GM21360 (cell line): Measurements from ENCODE around the gene NDUFS1.
A peak's percentile ranks its signal among the peaks of the same experiment; 100 is the strongest.
"Not testable (repeated sequence)": the region's sequence is repeated elsewhere in the genome, so short reads cannot be mapped to it uniquely, and the experiment has no call there.

ENCODE experiments used
- ATAC-seq: cut with Tn5 transposase; IDR thresholded peaks from one replicate; pipeline ENCODE4 v1.9.1; 2021; ENCODE audit warnings: mild to moderate bottlenecking, moderate library complexity; ENCODE audit not compliant: unreplicated experiment

The NDUFS1 gene

DNA sequence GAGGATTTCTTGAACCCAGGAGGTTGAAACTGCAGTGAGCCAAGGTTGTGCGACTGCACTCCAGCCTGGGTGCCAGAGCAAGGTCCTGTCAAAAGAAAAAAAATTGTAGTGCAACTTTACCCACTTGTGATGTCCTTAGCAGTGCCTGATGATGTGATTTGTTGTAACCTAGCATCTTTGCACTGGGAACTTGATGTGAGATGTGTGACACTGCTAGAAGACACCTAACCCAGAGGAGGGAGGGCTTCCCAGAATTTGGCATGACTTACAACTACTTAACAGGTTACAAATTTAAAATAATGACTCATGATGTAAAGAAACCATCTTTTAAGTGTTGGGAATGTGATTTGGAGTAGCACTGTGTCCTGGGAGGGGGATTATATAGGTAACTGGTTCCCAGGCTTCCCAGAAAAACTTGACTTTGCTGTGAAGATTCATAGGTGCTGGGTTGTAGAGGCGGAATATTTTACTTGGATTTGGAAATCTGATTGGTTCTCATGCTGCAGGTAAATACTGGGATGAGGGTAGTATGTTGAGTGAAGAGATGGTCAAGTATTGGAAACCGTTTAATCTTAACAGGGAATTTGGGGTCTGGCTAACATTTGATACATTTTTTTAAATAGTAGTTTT is 4.1 kb upstream of the NDUFS1 start:
- ATAC-seq: no peak

DNA sequence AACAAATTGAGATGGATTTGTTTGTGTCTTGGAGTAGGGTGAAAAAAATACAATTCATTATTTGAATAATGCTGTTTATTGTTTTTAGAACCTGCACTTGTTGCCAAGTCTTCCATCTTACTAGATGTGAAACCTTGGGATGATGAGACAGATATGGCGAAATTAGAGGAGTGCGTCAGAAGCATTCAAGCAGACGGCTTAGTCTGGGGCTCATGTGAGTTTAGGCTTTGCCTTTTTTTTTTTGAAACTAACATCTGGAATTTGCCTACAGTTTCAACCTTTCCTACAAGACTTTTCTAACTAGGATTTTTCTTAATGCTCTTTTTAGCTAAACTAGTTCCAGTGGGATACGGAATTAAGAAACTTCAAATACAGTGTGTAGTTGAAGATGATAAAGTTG is 3.2 kb upstream of the NDUFS1 start:
- not testable (repeated sequence) for ATAC-seq

DNA sequence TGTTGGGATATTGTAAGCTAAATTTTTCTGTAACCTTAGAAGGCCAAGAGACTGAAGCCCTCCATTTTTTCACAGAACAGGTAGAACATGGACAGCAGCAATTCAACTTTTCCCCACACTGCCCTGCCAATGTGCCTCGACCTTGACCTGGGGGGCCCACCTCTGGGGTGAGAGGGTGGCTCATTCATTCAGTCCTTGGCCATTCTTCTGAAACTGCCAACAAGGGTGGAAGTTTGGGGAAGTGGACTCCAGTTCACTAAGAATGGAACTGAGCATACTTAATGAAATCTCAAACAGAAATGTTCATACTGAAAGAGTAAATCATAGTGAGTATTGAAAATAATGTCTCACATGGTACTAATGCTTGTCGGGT is 1.5 kb upstream of the NDUFS1 start:
- ATAC-seq: no peak

DNA sequence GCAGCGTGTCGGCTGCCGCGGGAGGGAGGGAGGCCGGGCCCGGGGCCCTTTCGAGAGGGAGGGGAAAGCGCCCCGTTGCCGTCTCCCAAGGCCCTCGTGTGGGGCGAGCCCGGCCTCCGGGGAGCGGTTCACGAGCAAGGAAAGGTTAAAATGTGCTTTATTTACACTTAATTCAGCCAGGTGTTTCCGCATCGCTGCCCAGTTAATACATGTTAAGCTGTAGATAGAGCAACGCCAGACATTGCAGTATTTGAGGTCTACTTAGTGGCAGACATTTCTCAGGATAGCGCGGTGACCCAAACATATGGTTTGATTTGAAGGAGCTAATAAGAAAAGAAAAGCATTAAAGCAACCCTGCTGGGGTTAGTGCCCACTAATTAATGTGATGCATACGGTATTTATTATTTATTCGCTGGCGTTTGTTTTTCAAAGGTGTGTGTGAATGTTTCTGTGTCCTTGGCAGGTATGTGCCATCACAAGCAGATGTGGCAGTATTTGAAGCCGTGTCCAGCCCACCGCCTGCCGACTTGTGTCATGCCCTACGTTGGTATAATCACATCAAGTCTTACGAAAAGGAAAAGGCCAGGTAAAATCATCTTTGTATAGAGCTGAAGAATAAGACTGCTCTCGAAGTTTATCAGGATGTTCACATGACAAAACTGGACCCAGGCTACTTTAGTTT is 1.0 kb upstream of the NDUFS1 start:
- ATAC-seq: peak; percentile 46

DNA sequence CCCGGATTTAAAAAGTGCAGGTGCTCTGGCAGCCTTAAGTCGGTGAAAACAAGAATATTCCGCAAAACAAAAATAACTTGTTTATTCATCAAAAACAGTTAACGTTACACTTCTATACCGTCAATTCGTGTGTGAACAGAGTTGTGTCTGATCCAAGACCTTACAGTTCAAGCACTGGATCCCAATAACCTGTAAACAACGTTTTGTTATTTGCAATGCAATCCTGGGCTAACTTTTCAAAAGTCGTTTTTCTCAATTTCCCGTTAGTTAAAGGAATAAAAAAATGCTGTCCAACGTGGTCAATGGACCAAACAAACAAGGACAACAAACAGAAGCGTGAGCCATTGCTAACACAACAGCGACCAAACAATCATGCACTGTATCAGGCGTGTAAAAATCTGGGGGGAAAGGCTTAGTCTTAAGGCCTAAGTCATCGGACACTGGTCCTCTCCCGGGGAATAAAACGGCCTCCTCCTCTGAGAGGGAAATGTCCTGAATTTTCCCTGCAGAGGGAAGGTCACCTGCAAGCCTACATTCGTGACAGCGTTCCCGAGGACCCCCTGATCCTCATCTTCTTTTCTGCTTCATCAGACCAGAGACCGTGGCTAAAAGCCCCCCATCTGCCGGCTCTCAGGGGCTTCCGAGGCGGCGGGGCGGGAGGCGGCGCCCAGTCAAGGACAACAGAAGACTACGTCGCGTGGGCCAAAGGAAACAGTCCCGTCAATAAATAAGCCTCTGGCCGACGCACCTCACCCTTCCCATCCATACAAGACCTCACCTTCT is 490 bp downstream of the NDUFS1 start:
- peak; percentile 14 for ATAC-seq

DNA sequence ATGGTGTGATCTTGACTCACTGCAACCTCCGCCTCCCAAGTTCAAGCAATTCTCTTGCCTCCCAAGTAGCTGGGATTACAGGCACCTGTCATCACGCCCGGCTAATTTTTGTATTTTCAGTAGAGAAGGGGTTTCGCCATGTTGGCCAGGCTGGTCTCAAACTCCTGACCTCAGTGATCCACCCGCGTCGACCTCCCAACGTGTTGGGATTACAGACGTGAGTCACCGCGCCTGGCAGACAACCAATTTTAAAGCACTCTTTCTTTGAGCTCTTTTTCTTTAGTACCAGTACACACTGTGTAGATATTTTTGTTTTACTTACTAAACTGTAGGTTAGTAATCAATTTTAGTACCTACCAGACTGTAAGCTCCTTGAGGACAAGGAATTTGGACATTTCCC is 2.2 kb downstream of the NDUFS1 start:
- ATAC-seq: not testable (repeated sequence)

DNA sequence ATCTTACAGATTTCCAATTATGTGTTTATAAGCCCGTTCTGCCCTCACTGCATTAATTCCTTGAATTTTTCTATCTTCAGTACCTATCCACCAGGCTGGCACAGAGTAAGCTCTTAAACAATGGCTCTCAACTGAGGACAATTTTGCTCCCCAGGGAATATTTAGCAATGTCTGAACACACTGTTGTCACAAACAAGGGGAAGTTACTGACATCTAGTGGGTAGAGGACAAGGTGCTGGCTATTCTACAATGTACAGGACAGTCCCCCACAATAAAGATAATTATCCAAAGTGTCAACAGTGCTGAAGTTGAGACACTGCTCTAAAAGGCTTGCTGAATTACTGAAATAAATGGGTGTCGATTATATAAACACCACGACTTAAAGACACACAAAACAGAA is 5.0 kb downstream of the NDUFS1 start:
- no peak for ATAC-seq

DNA sequence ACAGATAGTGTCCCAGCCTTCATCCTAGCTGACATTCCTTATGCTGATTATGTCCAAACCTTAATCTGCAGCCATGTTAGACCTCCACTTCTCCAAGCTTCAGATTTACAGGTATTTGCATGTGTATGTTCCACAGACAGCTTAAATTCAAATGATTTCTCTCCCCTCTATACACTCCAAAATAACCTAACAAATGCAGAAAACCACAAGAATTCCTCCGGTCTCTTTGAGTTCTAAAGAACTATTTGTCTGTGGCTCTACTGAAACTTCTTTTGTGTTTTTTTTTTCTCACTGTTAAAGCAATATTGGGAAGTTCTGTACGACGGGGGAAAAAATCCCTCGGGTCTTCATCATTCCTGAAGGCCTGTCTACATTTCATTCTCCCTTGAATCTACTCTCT is 8.6 kb downstream of the NDUFS1 start:
- no peak for ATAC-seq

DNA sequence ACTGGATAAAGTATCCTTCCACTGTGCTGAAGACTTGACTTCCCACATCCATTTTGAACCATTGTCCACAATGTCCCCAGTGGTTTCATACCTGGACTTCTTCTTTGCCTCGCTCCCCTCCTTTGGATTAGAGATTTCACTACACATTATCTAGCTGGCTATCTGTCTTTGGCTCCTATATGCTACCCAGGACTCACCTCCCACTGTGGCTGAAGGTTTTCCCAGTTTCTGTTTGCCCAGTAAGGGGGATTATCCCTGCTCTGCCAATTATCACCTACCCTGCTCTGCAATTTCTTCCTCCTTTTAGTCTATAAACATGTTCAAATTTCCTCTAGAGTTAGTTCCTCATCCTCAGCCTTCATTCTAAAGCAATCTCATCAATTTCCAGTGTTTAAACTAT is 9.1 kb downstream of the NDUFS1 start:
- ATAC-seq: no peak

DNA sequence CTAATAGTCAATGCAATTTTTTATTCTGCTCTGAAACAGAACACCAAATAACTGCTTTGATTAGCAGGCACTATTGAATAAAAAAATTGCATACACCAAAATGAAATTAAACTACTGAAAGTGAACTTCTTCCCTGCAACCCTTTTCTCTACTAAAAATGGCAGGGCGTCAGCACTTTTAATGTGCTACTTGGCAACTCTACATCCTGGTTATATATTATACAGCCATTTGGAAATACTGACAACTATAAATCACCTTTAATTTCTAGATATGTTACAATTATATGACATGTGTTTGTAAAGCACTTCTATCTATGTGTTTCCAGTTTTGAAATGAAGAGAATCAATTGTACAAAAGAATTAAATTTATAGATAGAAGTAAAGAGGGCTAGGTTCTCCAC is 9.9 kb downstream of the NDUFS1 start:
- ATAC-seq: no peak

DNA sequence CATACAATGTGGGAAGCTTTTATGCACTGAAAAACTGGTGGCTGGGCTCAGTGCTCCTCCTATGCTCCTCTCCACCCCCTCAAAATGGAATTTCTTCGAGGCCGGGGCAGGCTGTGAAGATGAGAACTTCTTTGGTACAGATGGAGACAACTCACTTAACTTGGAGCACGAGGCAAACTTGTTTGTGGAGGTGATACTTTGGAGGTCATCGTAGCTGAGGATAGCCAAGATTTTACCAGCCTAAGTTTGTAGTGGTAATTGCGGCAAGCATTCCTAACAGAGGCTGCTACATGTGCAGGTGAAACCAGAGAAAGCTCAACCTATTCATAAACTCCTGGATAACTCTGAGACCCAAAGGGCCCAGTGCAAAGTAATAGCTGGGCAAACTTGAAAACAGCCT is 13.6 kb downstream of the NDUFS1 start:
- no peak for ATAC-seq

DNA sequence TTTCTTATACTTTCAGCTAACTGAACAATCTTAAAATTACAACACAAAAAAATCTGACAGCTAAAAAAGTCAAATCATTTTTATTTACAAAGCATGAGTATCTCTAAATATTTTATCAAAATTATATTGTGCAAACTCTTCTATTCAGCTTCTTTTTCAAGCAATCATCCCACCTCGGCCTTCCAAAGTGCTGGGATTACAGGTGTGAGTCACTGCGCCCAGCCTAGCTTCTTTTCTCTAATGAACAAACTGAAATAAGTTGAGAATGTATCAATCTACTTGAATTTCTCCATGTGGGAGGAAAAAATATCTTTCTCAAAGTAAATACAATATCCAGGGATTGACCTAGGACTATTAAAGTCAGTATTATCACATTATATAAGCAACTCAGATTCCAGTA is 14.9 kb downstream of the NDUFS1 start:
- no peak for ATAC-seq

DNA sequence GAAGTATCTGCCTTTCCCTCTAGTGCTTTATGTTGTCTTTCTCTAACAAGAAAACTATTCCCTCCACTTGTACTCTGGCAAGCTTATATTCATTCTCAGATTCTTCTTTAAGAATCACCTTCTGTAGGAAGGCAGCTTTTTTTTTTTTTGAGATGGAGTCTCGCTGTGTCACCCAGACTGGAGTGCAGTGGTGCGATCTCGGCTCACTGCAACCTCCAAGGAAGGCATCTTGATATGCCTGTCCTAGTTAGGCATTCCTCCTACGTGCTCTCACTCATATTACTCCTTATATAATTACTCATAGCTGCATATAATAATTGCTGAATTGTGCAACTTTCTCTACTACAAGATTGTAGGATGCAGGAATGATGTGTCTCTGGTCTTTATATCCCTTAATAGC is 15.8 kb downstream of the NDUFS1 start:
- ATAC-seq: no peak

DNA sequence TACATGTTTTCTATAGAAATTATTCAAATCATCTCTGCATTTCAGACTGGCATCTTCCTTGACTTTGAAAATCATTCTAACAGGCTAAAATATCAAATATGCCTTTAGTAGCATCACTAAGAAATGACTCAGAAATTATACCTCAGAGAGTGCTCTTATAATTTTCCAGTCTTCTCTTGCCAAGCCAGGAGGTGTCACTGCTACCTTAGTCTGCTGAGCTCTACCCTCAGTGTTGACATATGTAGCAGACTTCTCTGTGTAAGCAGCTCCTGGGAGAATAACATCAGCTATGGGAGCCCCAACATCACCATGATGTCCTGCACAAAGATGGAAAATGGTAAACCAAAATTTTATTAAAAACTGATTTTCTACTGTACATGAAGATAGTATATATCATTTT is 31.6 kb downstream of the NDUFS1 start:
- ATAC-seq: no peak

DNA sequence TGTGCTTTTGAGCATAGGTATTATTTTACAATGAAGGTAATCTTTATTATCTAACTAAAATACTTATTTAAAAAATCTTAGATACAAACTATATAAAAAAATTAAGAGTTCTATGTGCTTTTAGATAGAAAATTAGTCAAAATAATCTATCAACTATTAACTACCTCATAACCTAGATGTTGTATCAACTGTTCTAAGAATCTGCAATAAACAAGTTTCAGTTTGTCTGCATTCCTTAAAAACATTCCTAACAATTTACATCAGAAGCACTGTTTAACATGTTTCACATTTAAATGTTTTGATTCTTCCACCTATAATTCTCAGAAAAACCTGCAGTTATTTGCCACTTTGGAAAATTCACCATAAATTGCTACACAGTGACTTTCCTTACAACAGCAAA is 33.3 kb downstream of the NDUFS1 start:
- ATAC-seq: no peak

DNA sequence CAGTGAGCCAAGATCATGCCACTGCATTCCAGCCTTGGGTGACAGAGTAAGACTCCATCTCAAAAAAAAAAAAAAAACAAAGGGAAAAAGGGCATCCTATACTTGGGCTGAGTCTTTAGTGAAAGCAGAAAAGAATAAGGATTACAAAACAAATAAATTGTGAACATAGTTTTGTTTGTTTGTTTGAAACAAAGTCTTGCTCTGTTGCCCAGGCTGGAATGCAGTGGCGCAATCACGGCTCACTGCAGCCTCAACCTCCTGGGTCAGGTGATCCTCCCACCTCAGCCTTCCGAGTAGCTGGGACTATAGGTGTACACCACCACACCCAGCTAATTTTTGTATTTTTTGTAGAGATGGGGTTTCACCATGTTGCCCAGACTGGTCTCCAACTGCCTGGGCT is 36.7 kb downstream of the NDUFS1 start:
- not testable (repeated sequence) for ATAC-seq

DNA sequence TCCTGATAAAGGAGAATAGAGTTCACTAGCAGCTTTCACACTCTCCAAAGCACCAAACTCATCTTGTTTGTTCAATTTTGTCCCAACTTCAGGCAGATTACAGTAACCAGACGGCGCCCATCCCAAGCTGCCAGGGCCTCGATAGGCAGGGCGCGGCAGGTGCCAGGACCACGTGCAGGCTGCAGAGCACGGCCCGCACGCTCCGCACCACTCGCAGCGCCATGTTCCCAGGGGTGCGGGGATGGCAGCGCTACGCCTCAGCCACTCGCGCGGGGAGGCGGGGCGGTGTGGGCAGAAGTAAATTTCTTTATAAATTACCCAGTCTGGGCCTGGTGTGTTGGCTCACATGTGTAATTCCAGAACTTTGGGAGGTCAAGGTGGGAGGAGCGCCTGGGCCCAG is 43.0 kb downstream of the NDUFS1 start:
- no peak for ATAC-seq

DNA sequence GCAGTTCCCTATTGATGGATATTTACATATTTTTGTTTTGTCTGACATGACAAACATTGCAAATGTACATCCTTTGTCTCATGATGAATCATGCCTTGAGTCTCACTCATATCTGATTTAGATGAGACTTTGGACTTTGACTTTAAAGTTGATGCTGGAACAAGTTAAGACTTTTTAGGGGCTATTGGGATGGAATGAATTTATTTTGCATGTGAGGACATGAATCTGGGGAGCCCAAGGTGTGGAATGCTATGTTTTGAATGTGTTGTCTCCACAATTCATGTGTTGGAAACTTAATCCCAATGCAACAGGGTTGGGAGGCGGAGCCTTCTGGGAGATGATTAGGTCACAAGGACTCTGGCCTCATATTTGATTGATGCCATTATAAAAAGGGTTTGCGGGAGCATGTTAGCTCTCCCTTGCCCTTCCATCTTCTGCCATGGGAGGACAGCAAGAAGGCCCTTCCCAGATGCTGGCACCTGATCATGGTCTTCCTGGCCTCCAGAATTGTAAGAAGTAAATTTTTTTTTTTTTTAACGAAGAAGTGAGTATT is 44.1 kb downstream of the NDUFS1 start:
- ATAC-seq: no peak

DNA sequence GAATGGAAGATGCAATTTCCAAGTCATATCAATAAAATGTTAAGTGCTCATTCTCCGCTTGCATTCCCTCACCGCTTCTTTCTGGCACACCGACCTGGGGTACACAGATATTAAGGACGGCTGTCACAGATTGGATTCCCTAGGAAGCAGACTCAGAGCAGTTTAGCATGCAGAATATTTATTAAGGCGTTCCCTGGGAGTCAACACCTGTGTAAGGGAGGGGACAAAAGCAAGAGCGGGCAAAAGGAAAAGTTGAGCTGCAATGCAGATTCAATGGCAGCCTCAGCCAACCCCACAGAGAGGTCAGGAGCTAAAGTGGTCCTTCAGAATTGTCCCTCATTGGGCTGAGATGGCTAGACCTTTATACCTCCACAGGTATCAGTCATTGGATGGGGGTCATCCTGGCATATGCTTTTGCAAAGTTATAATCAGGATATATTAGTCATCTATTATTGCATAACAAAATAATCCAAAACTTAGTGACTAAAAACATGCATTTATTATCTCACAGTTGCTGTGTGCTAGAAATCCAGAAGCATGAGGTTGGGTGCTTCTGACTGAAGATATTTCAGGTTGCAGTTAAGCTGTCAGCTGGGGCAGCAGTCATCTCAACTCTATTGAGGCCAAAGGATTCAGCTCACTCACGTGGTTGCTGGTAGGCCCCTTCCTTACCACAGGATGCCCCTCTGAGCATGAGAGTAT is 46.2 kb downstream of the NDUFS1 start:
- ATAC-seq: no peak

DNA sequence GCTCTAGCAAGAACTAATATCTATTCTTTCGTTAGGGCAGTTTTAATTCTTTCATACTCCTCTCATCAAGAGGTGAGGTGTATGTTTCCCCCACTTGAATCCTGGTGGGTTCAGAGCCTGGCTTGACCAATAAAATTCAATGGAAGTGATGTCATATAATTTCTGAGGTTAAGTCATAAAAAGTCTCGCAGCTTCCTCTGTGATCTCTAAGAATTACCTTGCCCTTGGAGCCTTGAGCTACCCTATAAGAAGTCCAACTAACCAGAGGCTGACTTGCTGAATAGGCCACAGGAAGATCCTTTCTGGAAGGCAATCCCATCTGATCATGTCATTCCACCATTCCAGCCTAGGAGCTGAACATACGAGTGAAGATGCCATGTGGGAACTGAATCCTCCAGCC is 47.1 kb downstream of the NDUFS1 start:
- ATAC-seq: no peak

DNA sequence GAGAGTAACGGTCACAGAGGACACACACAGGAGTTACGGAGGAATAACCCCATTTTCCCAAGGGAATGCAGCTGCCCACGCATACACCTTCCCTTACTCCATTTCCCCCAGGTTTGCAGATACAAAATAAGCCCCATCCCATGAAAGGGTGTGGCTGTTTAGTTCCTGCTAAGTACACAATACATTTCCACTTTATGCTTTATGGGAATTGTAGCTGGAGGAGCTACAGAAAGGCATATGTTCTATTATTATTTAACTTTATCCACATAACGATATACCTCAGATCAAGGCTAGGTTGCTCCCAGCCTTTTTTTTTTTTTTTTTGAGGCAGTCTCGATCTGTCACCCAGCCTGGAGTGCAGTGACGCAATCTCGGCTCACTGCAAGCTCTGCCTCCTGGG is 50.5 kb downstream of the NDUFS1 start:
- ATAC-seq: no peak
